ENCODE data around the gene GABRD. TPM values are rescaled to one million over a fixed set of nuclear protein-coding genes. Genes with fewer than 3 reads are reported as not detected.

Gene GABRD
- total RNA-seq, 6 experiments from 2014 or later: not detected

GRCh38 chr1:2055911-2056575 lies 36.9 kb downstream of the GABRD start:
- TF ChIP-seq CTCF (IDR thresholded peaks at IDR 0.05): peak; percentile 34
- DNase-seq: no peak
- Mint-ChIP-seq H3K4me1 (ENCODE audit: low read depth) (no peaks in the 10 kb centered on the region), H3K9me3 (no peaks in the 10 kb centered on the region), H3K4me3 (no peak overlapping the region), H3K27me3 (ENCODE audit: insufficient read depth) (peaks cover 15% of the 10 kb centered on the region), H3K27ac (no peak overlapping the region), H3K36me3 (ENCODE audit: low read depth) (no peaks in the 10 kb centered on the region)

GRCh38 chr1:2056955-2057590 lies 37.9 kb downstream of the GABRD start:
- H3K4me1 Mint-ChIP-seq (ENCODE audit: low read depth): no peaks in the 10 kb centered on the region
- DNase-seq: no peak
- no peak for TF ChIP-seq CTCF (IDR thresholded peaks at IDR 0.05)
- no peak overlapping the region for H3K27ac Mint-ChIP-seq
- no peak overlapping the region for H3K4me3 Mint-ChIP-seq
- H3K27me3 Mint-ChIP-seq (ENCODE audit: insufficient read depth): peaks cover 8% of the 10 kb centered on the region
- H3K9me3 Mint-ChIP-seq: no peaks in the 10 kb centered on the region
- H3K36me3 Mint-ChIP-seq (ENCODE audit: low read depth): no peaks in the 10 kb centered on the region

- no peak overlapping the region for H3K4me3 Mint-ChIP-seq
- DNase-seq: no peak
- peaks cover 10% of the 10 kb centered on the region for H3K27me3 Mint-ChIP-seq (ENCODE audit: insufficient read depth)
- peaks cover 11% of the 10 kb centered on the region; the same call in 1 of the 2 replicates for H3K9me3 Mint-ChIP-seq
- no peak for TF ChIP-seq CTCF (IDR thresholded peaks at IDR 0.05)
- no peaks in the 10 kb centered on the region for H3K4me1 Mint-ChIP-seq (ENCODE audit: low read depth)
- no peaks in the 10 kb centered on the region for H3K36me3 Mint-ChIP-seq (ENCODE audit: low read depth)
- no peak overlapping the region for H3K27ac Mint-ChIP-seq
Observed at GRCh38 chr1:2059290-2059953, 40.3 kb downstream of the GABRD start.

GRCh38 chr1:2060072-2060471 lies 40.9 kb downstream of the GABRD start:
- no peak overlapping the region for H3K27ac Mint-ChIP-seq
- H3K36me3 Mint-ChIP-seq (ENCODE audit: low read depth): no peaks in the 10 kb centered on the region
- no peak for DNase-seq
- peaks cover 16% of the 10 kb centered on the region for H3K9me3 Mint-ChIP-seq
- no peaks in the 10 kb centered on the region for H3K4me1 Mint-ChIP-seq (ENCODE audit: low read depth)
- TF ChIP-seq CTCF (IDR thresholded peaks at IDR 0.05): no peak
- no peak overlapping the region for H3K4me3 Mint-ChIP-seq
- peaks cover 13% of the 10 kb centered on the region for H3K27me3 Mint-ChIP-seq (ENCODE audit: insufficient read depth)

GRCh38 chr1:2060535-2060934 lies 41.4 kb downstream of the GABRD start:
- Mint-ChIP-seq H3K9me3 (peaks cover 20% of the 10 kb centered on the region), H3K27ac (no peak overlapping the region), H3K27me3 (ENCODE audit: insufficient read depth) (peaks cover 17% of the 10 kb centered on the region), H3K4me3 (no peak overlapping the region), H3K4me1 (ENCODE audit: low read depth) (no peaks in the 10 kb centered on the region), H3K36me3 (ENCODE audit: low read depth) (peaks cover under 1% of the 10 kb centered on the region)
- DNase-seq: no peak
- no peak for TF ChIP-seq CTCF (IDR thresholded peaks at IDR 0.05)
